ENCODE measurements around the gene BCAP29. TPM values are rescaled to one million over a fixed set of nuclear protein-coding genes. Genes with fewer than 3 reads are reported as not detected.
"Not testable (repeated sequence)": the region's sequence is repeated elsewhere in the genome, so short reads cannot be mapped to it uniquely, and the experiment has no call there.

BCAP29 gene
- polyA plus RNA-seq, 1 donor (not counting 4 experiments of a cell fraction or from before 2014, with no cell fraction given), result 141 TPM

DNA sequence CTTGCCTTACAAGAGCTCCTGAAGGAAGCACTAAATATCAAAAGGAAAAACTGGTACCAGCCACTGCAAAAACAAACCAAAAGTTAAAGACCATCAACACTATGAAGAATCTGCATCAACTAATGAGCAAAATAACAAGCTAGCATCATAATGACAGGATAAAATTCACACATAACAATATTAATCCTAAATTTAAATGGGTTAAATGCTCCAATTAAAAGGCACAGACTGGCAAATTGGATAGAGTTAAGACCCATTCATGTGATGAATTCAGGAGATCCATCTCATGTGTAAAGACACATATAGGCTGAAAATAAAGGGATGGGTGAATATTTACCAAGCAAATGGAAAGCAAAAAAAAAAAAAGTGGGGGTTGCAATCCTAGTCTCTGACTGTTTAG lies 45.9 kb upstream of the BCAP29 start:
- Histone ChIP-seq H3K79me2 (ENCODE audit: control insufficient read depth, insufficient read depth, low read length) (peaks cover 46% of the 10 kb centered on the region), H3K27me3 (ENCODE audit: control insufficient read depth, extremely low read depth, insufficient read depth, low read length) (no peaks in the 10 kb centered on the region), H3K36me3 (ENCODE audit: control insufficient read depth in 2 of 2, extremely low read depth in 1 of 2, insufficient read depth in 2 of 2, low read length in 2 of 2) (no peaks in the 10 kb centered on the region), H2AFZ (ENCODE audit: control insufficient read depth, low read length) (no peak overlapping the region), H3K9me3 (ENCODE audit: control insufficient read depth, low read depth, low read length) (no peaks in the 10 kb centered on the region), H4K20me1 (ENCODE audit: control insufficient read depth, extremely low read depth, insufficient read depth, low read length) (no peaks in the 10 kb centered on the region), H3K9ac (ENCODE audit: control insufficient read depth, extremely low read depth, insufficient read depth, low read length) (no peak overlapping the region), H3K4me1 (ENCODE audit: control insufficient read depth, extremely low read depth, insufficient read depth, low read length) (peaks cover 8% of the 10 kb centered on the region), H3K4me2 (ENCODE audit: control insufficient read depth, extremely low read depth, insufficient read depth, low read depth, low read length) (no peak overlapping the region), H3K27ac (ENCODE audit: control insufficient read depth, insufficient read depth, low read length) (no peak overlapping the region), H3K4me3 (ENCODE audit: control insufficient read depth in 2 of 3, extremely low read depth in 1 of 3, insufficient read depth in 2 of 3, low read depth in 1 of 3, low read length in 3 of 3) (no peak overlapping the region), H3K9me1 (ENCODE audit: control insufficient read depth, extremely low read depth, insufficient read depth, low read length) (no peaks in the 10 kb centered on the region)
- dilution Hi-C loops (cut with MboI; ENCODE audit: extremely low pct_ligation_motif_present, low sequenced_read_pairs), result no loop called here
- FAIRE-seq (no peak), DNase-seq (ENCODE audit: low read depth, low spot score) (no peak)
- no peak for TF ChIP-seq EZH2 (IDR thresholded peaks at IDR 0.05; ENCODE audit: low read length)
- TF ChIP-seq, protein P1, sequence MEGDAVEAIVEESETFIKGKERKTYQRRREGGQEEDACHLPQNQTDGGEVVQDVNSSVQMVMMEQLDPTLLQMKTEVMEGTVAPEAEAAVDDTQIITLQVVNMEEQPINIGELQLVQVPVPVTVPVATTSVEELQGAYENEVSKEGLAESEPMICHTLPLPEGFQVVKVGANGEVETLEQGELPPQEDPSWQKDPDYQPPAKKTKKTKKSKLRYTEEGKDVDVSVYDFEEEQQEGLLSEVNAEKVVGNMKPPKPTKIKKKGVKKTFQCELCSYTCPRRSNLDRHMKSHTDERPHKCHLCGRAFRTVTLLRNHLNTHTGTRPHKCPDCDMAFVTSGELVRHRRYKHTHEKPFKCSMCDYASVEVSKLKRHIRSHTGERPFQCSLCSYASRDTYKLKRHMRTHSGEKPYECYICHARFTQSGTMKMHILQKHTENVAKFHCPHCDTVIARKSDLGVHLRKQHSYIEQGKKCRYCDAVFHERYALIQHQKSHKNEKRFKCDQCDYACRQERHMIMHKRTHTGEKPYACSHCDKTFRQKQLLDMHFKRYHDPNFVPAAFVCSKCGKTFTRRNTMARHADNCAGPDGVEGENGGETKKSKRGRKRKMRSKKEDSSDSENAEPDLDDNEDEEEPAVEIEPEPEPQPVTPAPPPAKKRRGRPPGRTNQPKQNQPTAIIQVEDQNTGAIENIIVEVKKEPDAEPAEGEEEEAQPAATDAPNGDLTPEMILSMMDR (optimal IDR thresholded peaks at IDR 0.05 in 1 of 3, IDR thresholded peaks at IDR 0.05 in 1 of 3, conservative IDR thresholded peaks at IDR 0.05 in 1 of 3; ENCODE audit: extremely low read depth in 1 of 3, insufficient read depth in 2 of 3, low read length in 3 of 3), result no peak

DNA sequence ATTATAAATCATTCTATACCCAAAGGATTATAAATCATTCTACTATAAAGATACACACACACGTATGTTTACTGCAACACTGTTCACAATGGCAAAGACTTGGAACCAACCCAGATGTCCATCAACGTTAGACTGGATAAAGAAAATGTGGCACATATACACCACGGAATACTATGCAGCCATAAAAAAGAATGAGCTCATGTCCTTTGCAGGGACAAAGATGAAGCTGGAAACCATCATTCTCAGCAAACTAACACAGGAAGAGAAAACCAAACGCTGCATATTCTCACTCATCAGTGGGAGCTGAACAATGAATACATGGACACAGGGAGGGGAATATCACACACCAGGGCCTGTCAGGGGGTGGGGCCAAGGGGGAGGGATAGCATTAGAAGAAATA lies 42.8 kb upstream of the BCAP29 start:
- H3K27me3 ChIP-seq (ENCODE audit: control insufficient read depth, extremely low read depth, insufficient read depth, low read length); dilution Hi-C loops (cut with MboI; ENCODE audit: extremely low pct_ligation_motif_present, low sequenced_read_pairs); H4K20me1 ChIP-seq (ENCODE audit: control insufficient read depth, extremely low read depth, insufficient read depth, low read length); H3K36me3 ChIP-seq (ENCODE audit: control insufficient read depth in 2 of 2, extremely low read depth in 1 of 2, insufficient read depth in 2 of 2, low read length in 2 of 2); DNase-seq (ENCODE audit: low read depth, low spot score); H3K4me3 ChIP-seq (ENCODE audit: control insufficient read depth in 2 of 3, extremely low read depth in 1 of 3, insufficient read depth in 2 of 3, low read depth in 1 of 3, low read length in 3 of 3); H3K9ac ChIP-seq (ENCODE audit: control insufficient read depth, extremely low read depth, insufficient read depth, low read length); H3K4me2 ChIP-seq (ENCODE audit: control insufficient read depth, extremely low read depth, insufficient read depth, low read depth, low read length); H3K9me1 ChIP-seq (ENCODE audit: control insufficient read depth, extremely low read depth, insufficient read depth, low read length); H2AFZ ChIP-seq (ENCODE audit: control insufficient read depth, low read length); H3K27ac ChIP-seq (ENCODE audit: control insufficient read depth, insufficient read depth, low read length); H3K9me3 ChIP-seq (ENCODE audit: control insufficient read depth, low read depth, low read length); FAIRE-seq: not testable (repeated sequence)
- peaks cover 44% of the 10 kb centered on the region for H3K79me2 ChIP-seq (ENCODE audit: control insufficient read depth, insufficient read depth, low read length)
- peaks cover 10% of the 10 kb centered on the region for H3K4me1 ChIP-seq (ENCODE audit: control insufficient read depth, extremely low read depth, insufficient read depth, low read length)

DNA sequence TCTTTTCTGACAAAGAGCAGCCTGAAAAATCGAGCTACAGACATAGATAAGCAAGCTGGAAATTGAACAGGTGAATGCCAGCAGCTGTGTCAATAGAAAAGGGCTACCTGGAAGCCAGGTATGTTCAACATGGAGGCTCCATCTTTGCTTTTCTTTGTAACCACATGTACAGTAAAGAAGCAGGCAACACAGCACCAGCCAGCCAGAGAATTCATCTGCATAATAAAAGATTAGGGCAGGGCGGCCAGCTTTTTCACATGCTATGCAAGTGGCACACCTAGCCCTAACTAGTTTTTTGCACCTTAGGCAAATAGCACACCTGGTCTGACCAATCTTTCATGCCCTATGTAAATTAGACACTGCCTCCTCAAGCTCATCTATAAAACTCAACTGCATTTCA lies 42.0 kb upstream of the BCAP29 start:
- Histone ChIP-seq H4K20me1 (ENCODE audit: control insufficient read depth, extremely low read depth, insufficient read depth, low read length) (no peaks in the 10 kb centered on the region), H3K36me3 (ENCODE audit: control insufficient read depth in 2 of 2, extremely low read depth in 1 of 2, insufficient read depth in 2 of 2, low read length in 2 of 2) (no peaks in the 10 kb centered on the region), H3K4me3 (ENCODE audit: control insufficient read depth in 2 of 3, extremely low read depth in 1 of 3, insufficient read depth in 2 of 3, low read depth in 1 of 3, low read length in 3 of 3) (no peak overlapping the region), H3K27me3 (ENCODE audit: control insufficient read depth, extremely low read depth, insufficient read depth, low read length) (no peaks in the 10 kb centered on the region), H3K4me2 (ENCODE audit: control insufficient read depth, extremely low read depth, insufficient read depth, low read depth, low read length) (peak overlapping the region; percentile 22), H3K9me1 (ENCODE audit: control insufficient read depth, extremely low read depth, insufficient read depth, low read length) (no peaks in the 10 kb centered on the region), H3K9ac (ENCODE audit: control insufficient read depth, extremely low read depth, insufficient read depth, low read length) (no peak overlapping the region), H3K9me3 (ENCODE audit: control insufficient read depth, low read depth, low read length) (no peaks in the 10 kb centered on the region), H3K27ac (ENCODE audit: control insufficient read depth, insufficient read depth, low read length) (no peak overlapping the region), H2AFZ (ENCODE audit: control insufficient read depth, low read length) (no peak overlapping the region), H3K4me1 (ENCODE audit: control insufficient read depth, extremely low read depth, insufficient read depth, low read length) (peaks cover 10% of the 10 kb centered on the region), H3K79me2 (ENCODE audit: control insufficient read depth, insufficient read depth, low read length) (peaks cover 43% of the 10 kb centered on the region)
- TF ChIP-seq, protein P1 (optimal IDR thresholded peaks at IDR 0.05 in 1 of 3, IDR thresholded peaks at IDR 0.05 in 1 of 3, conservative IDR thresholded peaks at IDR 0.05 in 1 of 3; ENCODE audit: extremely low read depth in 1 of 3, insufficient read depth in 2 of 3, low read length in 3 of 3), result no peak
- no peak for TF ChIP-seq EZH2 (IDR thresholded peaks at IDR 0.05; ENCODE audit: low read length)
- no peak for DNase-seq (ENCODE audit: low read depth, low spot score)
- FAIRE-seq, result peak; percentile 64
- dilution Hi-C loops (cut with MboI; ENCODE audit: extremely low pct_ligation_motif_present, low sequenced_read_pairs), result no loop called here
